HFFc6 (cell line): ENCODE results near the gene METTL18. TPM values are rescaled to one million over a fixed set of nuclear protein-coding genes. Genes with fewer than 3 reads are reported as not detected.

Source experiments
- DNase-seq: peaks from one replicate; pipeline ENCODE4 v3.0.0-alpha.2; 2018
- H3K27ac Mint-ChIP-seq: 2 replicates; pipeline ENCODE4 v1.8.0; 2020; ENCODE audit warnings: mild to moderate bottlenecking, mixed read lengths
- H3K27me3 Mint-ChIP-seq: 2 replicates; pipeline ENCODE4 v1.8.0; 2021; ENCODE audit warnings: mild to moderate bottlenecking, moderate library complexity, mixed read lengths; ENCODE audit not compliant: insufficient read depth
- H3K36me3 Mint-ChIP-seq: 2 replicates; pipeline ENCODE4 v1.8.0; 2021; ENCODE audit warnings: low read depth, mixed read lengths
- H3K4me1 Mint-ChIP-seq: 2 replicates; pipeline ENCODE4 v1.8.0; 2020; ENCODE audit warnings: low read depth, mixed read lengths
- H3K4me3 Mint-ChIP-seq: 2 replicates; pipeline ENCODE4 v1.8.0; 2020; ENCODE audit warnings: mild to moderate bottlenecking, moderate library complexity, mixed read lengths
- H3K9me3 Mint-ChIP-seq: 2 replicates; pipeline ENCODE4 v1.8.0; 2020; ENCODE audit warnings: mild to moderate bottlenecking, mixed read lengths
- CTCF ChIP-seq: fragments of 200-600 bp; sonication (generic); IDR thresholded peaks from 2 replicates; pipeline ENCODE4 v1.5.0; 2021; ENCODE audit warnings: antibody characterized with exemption, mild to moderate bottlenecking
- long read RNA-seq: library from polyadenylated mRNA; unstranded; transcript quantifications from one replicate; pipeline ENCODE4 v2.0.0, GENCODE V29; 2019
- total RNA-seq, 6 experiments: library from RNA; stranded (reverse); fragmentation: NEBNext Ultra II Directional; extraction: Animal tissue kit (Norgen Biotek cat#: 25700); gene quantifications; 2 replicates in 1 of 6; 3 replicates in 5 of 6; pipeline ENCODE4 v1.2.3, GENCODE V29; 2021

The METTL18 gene
- total RNA-seq = 1 to 10 TPM; 4.1 to 6.3 (median 4.9) TPM
- long read RNA-seq, transcript METTL18-202 (2 exons, 1,521 nt) = major isoform, 6 of 8 reads
- long read RNA-seq, partial matches to known transcripts = 0 of 8 reads
- long read RNA-seq, other reads (novel, unspliced or antisense) = 0 of 8 reads

DNA sequence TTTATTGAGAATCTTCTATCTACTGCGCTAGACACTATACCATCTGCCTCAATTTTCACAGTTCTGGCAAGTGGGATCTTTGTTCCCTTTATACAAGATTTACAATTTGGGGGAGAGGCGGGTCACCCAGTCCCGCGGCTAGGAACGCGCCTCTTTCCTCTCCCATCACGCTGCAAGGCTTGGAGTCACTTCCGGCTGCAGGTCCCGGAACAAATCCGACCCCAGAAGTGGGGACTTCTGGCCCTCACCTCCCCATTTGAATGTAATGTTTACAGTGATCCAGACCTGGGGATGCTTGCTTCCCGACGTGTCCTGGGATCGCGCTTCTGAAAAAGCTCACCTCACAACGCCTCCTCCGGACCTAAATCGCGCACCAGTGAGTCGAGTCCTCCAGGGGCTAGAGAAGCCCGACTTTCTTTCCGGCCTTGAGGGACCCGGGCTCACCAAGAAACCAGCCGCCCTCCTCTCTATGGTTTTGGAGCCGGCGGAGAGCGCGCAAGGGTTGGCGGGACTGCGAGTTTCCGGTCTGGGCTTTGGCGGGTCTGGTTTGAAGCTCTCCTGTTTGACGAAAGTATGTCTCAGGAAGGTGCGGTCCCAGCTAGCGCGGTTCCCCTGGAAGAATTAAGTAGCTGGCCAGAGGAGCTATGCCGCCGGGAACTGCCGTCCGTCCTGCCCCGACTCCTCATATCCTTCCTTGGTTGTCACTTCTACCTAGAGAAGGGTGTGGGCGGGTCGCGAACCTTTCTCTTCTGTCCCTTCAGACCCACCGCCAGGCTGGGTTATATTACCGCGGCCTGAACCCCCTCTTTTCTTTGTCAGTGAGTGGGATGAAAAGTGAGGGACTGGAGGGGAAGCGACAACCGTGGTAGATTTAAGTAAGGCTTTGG lies at the start of gene METTL18:
Gene METTL18, minus strand, starts transcription at position 378 of the 887 bp plus-strand sequence. CDS start 1,212 bp downstream, outside the sequence.
- TF ChIP-seq CTCF = no peak
- peak; percentile 94 for DNase-seq
- Mint-ChIP-seq H3K9me3 (no peaks in the 10 kb centered on the region), H3K4me1 (peaks cover 48% of the 10 kb centered on the region), H3K36me3 (peaks cover 8% of the 10 kb centered on the region; the same call in 1 of the 2 replicates), H3K27me3 (no peaks in the 10 kb centered on the region), H3K27ac (peak within 1 kb of the TSS; percentile 95), H3K4me3 (peak within 1 kb of the TSS; percentile 98)

GRCh38 chr1:169838942-169839341 lies 44.2 kb upstream of the METTL18 start:
- H3K27me3 Mint-ChIP-seq = peaks cover 2% of the 10 kb centered on the region; the same call in 1 of the 2 replicates
- no peak overlapping the region for H3K4me3 Mint-ChIP-seq
- peaks cover 31% of the 10 kb centered on the region for H3K36me3 Mint-ChIP-seq

GRCh38 chr1:169836198-169836597 lies 41.5 kb upstream of the METTL18 start:
- H3K4me3 Mint-ChIP-seq = no peak overlapping the region
- H3K36me3 Mint-ChIP-seq = peaks cover 27% of the 10 kb centered on the region
- DNase-seq = no peak
- peaks cover 6% of the 10 kb centered on the region; the same call in 1 of the 2 replicates for H3K9me3 Mint-ChIP-seq
- no peaks in the 10 kb centered on the region for H3K4me1 Mint-ChIP-seq
- TF ChIP-seq CTCF = no peak
- peaks cover 2% of the 10 kb centered on the region; the same call in 1 of the 2 replicates for H3K27me3 Mint-ChIP-seq
- H3K27ac Mint-ChIP-seq = no peak overlapping the region

More at GRCh38 chr1:169838942-169839341, 44.2 kb upstream of the METTL18 start:
- Mint-ChIP-seq H3K9me3 (peaks cover 6% of the 10 kb centered on the region; the same call in 1 of the 2 replicates), H3K4me1 (no peaks in the 10 kb centered on the region), H3K27ac (no peak overlapping the region)
- no peak for DNase-seq
- no peak for TF ChIP-seq CTCF

DNA sequence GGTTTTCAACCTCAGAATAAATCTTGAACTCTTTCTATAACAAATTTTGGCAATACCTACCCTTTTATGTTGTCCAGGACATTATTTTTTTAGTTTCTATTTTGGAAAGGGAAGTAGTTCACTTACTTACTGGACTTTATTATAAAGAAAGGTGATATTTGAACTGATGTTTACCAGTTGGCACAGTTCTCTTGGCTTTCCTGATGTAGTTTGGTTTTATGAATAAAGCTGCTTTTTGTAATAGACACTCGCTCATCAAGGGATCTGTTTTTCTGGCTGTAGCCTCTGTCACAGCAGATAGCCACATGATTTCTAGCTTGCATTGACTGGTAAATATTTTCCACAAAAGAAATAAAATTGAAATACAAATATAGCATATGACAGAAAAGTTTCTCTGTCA lies 40.9 kb upstream of the METTL18 start:
- H3K27ac Mint-ChIP-seq = no peak overlapping the region
- H3K27me3 Mint-ChIP-seq = no peaks in the 10 kb centered on the region; the same call in 1 of the 2 replicates
- no peak for DNase-seq
- no peaks in the 10 kb centered on the region for H3K4me1 Mint-ChIP-seq
- no peak overlapping the region for H3K4me3 Mint-ChIP-seq
- peaks cover 6% of the 10 kb centered on the region; the same call in 1 of the 2 replicates for H3K9me3 Mint-ChIP-seq
- TF ChIP-seq CTCF = no peak
- H3K36me3 Mint-ChIP-seq = peaks cover 21% of the 10 kb centered on the region

DNA sequence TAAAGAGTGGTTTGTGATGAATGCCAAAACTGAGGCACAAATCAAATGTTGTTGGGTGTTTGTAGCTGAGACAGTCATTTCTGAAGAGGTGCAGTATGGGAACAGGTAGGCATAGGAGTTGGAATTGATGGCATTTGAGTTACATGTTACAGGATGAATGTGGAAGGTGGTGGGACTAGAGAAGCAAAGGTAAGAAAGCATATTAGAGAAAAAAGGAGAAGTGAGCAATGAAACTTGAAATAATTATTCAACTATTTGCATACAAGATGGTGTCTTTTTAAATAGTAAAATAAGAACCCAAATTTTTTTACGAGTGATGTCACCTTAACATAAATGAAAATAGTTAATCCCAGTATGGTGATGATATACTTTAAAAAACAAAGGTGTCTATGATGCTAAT lies 40.2 kb upstream of the METTL18 start:
- no peak for DNase-seq
- no peaks in the 10 kb centered on the region for H3K4me1 Mint-ChIP-seq
- peaks cover under 1% of the 10 kb centered on the region; the same call in 1 of the 2 replicates for H3K9me3 Mint-ChIP-seq
- H3K27ac Mint-ChIP-seq = no peak overlapping the region
- H3K27me3 Mint-ChIP-seq = no peaks in the 10 kb centered on the region
- H3K4me3 Mint-ChIP-seq = no peak overlapping the region
- H3K36me3 Mint-ChIP-seq = peaks cover 14% of the 10 kb centered on the region
- no peak for TF ChIP-seq CTCF
